NT2/D1 (cell line): Measurements from ENCODE around the gene CMKLR1.

Source experiments
- DNase-seq: peaks from one replicate; pipeline ENCODE4 v3.0.0-alpha.2; 2011; ENCODE audit warnings: low read depth, low spot score
- H3K27me3 ChIP-seq: 2 replicates; pipeline ENCODE4 v1.6.0; 2011; ENCODE audit warnings: mild to moderate bottlenecking; ENCODE audit not compliant: insufficient read length, insufficient read depth
- H3K36me3 ChIP-seq: 2 replicates; pipeline ENCODE4 v1.6.1; 2011; ENCODE audit warnings: mild to moderate bottlenecking, low read length, mixed read lengths; ENCODE audit not compliant: insufficient read depth, insufficient read length
- H3K4me1 ChIP-seq: 2 replicates; pipeline ENCODE4 v1.5.1; 2011; ENCODE audit not compliant: insufficient read depth, insufficient read length
- H3K4me3 ChIP-seq: 2 replicates; pipeline ENCODE4 v1.5.1; 2011; ENCODE audit warnings: low read depth; ENCODE audit not compliant: insufficient read length
- H3K9ac ChIP-seq: 2 replicates; pipeline ENCODE4 v1.6.0; 2011; ENCODE audit warnings: low read depth; ENCODE audit not compliant: insufficient read length
- H3K9me3 ChIP-seq: 2 replicates; pipeline ENCODE4 v1.5.1; 2011; ENCODE audit warnings: mild to moderate bottlenecking, low read length; ENCODE audit not compliant: insufficient read depth
- SUZ12 ChIP-seq: IDR thresholded peaks from 2 replicates; pipeline ENCODE4 v1.6.1; 2011; ENCODE audit not compliant: insufficient read length, insufficient read depth; ENCODE audit errors: extremely low read depth
- YY1 ChIP-seq: IDR thresholded peaks from 2 replicates; pipeline ENCODE4 v1.6.1; 2011; ENCODE audit not compliant: insufficient read length, insufficient read depth
- ZNF274 ChIP-seq: IDR thresholded peaks from 2 replicates; pipeline ENCODE4 v1.6.1; 2011; ENCODE audit warnings: mild to moderate bottlenecking, low read depth, low read length

The CMKLR1 gene

GRCh38 chr12:108378926-108379325 is 39.8 kb upstream of the CMKLR1 start:
- no peaks in the 10 kb centered on the region for H3K4me1 ChIP-seq
- no peak overlapping the region for H3K9ac ChIP-seq
- H3K36me3 ChIP-seq, result no peaks in the 10 kb centered on the region
- peaks cover 32% of the 10 kb centered on the region for H3K9me3 ChIP-seq
- H3K4me3 ChIP-seq, result no peak overlapping the region
- no peaks in the 10 kb centered on the region for H3K27me3 ChIP-seq
- TF ChIP-seq SUZ12 (no peak), ZNF274 (no peak), YY1 (no peak)
- DNase-seq, result no peak

- no peak overlapping the region for H3K9ac ChIP-seq
- peaks cover 45% of the 10 kb centered on the region for H3K9me3 ChIP-seq
- H3K4me1 ChIP-seq, result no peaks in the 10 kb centered on the region
- no peaks in the 10 kb centered on the region for H3K36me3 ChIP-seq
- no peak for DNase-seq
- H3K27me3 ChIP-seq, result no peaks in the 10 kb centered on the region
- TF ChIP-seq ZNF274 (no peak), YY1 (no peak), SUZ12 (no peak)
- H3K4me3 ChIP-seq, result no peak overlapping the region
Observed at GRCh38 chr12:108377260-108377659, 38.1 kb upstream of the CMKLR1 start.

- Histone ChIP-seq H3K9me3 (peaks cover 45% of the 10 kb centered on the region), H3K36me3 (no peaks in the 10 kb centered on the region), H3K4me1 (no peaks in the 10 kb centered on the region), H3K4me3 (no peak overlapping the region), H3K9ac (no peak overlapping the region), H3K27me3 (no peaks in the 10 kb centered on the region)
- no peak for TF ChIP-seq YY1
- no peak for DNase-seq
Observed at GRCh38 chr12:108375986-108376663, 37.0 kb upstream of the CMKLR1 start.

GRCh38 chr12:108374596-108375320 is 35.6 kb upstream of the CMKLR1 start:
- Histone ChIP-seq H3K4me3 (no peak overlapping the region), H3K27me3 (no peaks in the 10 kb centered on the region), H3K9ac (no peak overlapping the region), H3K9me3 (peaks cover 45% of the 10 kb centered on the region), H3K36me3 (no peaks in the 10 kb centered on the region), H3K4me1 (no peaks in the 10 kb centered on the region)
- no peak for DNase-seq
- TF ChIP-seq YY1 (no peak), SUZ12 (no peak), ZNF274 (no peak)

- no peak for DNase-seq
- Histone ChIP-seq H3K9me3 (peaks cover 41% of the 10 kb centered on the region), H3K4me1 (no peaks in the 10 kb centered on the region), H3K36me3 (no peaks in the 10 kb centered on the region), H3K9ac (no peak overlapping the region), H3K4me3 (no peak overlapping the region), H3K27me3 (no peaks in the 10 kb centered on the region)
- TF ChIP-seq YY1, result no peak
- no peak for TF ChIP-seq ZNF274
- TF ChIP-seq SUZ12, result no peak
Observed at GRCh38 chr12:108373111-108373510, 34.0 kb upstream of the CMKLR1 start.

- TF ChIP-seq YY1, result no peak
- H3K4me1 ChIP-seq, result no peaks in the 10 kb centered on the region
- no peak overlapping the region for H3K9ac ChIP-seq
- no peaks in the 10 kb centered on the region for H3K36me3 ChIP-seq
- DNase-seq, result no peak
- H3K27me3 ChIP-seq, result no peaks in the 10 kb centered on the region
- peaks cover 30% of the 10 kb centered on the region; the same call in 1 of the 2 replicates for H3K9me3 ChIP-seq
- no peak overlapping the region for H3K4me3 ChIP-seq
Observed at GRCh38 chr12:108371801-108372344, 32.8 kb upstream of the CMKLR1 start.

GRCh38 chr12:108370415-108370814 is 31.3 kb upstream of the CMKLR1 start:
- no peaks in the 10 kb centered on the region for H3K4me1 ChIP-seq
- peaks cover 18% of the 10 kb centered on the region; the same call in 1 of the 2 replicates for H3K9me3 ChIP-seq
- H3K27me3 ChIP-seq, result no peaks in the 10 kb centered on the region
- H3K36me3 ChIP-seq, result no peaks in the 10 kb centered on the region
- H3K4me3 ChIP-seq, result no peak overlapping the region
- TF ChIP-seq YY1, result no peak
- no peak overlapping the region for H3K9ac ChIP-seq
- DNase-seq, result no peak
